H54 (cell line): ENCODE results near the gene RASD2.

Source experiments
- DNase-seq: peaks from one replicate; pipeline ENCODE4 v3.0.0; 2011; ENCODE audit warnings: low spot score, mixed read lengths; ENCODE audit not compliant: insufficient read length
- FAIRE-seq: peaks from 3 replicates; lab custom pipeline; 2011; peaks lifted over from hg19 to GRCh38; lab: Jason Lieb, UNC
- POLR2A ChIP-seq: IDR thresholded peaks from 2 replicates; pipeline ENCODE4 v1.6.1; 2011; ENCODE audit warnings: low read depth, mild to moderate bottlenecking, low read length

RASD2 gene

DNA sequence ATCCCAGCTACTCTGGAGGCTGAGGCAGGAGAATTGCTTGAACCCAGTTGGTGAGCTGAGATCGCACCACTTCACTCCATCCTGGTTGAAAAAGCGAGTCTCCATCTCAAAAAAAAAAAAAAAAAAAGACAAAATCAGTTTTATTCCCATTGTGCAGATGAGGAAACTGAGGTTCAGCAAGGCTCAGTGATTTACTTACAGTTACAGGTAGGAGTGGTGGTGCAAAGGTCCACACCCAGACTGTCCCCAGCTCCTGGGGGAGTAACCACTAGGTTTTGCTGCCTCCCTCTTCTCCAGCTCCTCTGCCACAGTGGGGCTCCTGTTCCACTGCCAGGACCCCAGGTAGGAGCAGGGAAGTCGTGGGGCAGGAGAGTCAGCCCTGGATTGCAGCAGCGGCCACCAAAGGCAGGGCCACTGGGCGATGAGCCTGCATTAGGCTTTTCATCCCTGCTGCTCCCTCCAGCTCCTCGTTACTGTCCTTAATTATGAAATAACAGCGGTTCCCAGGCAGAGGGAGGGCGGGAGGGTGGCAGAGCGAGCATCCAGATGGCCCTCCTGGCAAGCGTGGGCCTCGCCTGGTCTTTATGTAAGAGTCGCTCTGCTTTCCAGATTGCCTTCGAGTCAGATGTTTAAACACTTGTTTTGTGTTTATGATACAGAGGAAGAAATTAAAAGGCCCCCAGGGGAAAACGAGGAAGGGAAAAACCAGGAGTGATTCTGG lies 15.5 kb upstream of the RASD2 start:
- no peak for TF ChIP-seq POLR2A
- DNase-seq (no peak), FAIRE-seq (no peak)

DNA sequence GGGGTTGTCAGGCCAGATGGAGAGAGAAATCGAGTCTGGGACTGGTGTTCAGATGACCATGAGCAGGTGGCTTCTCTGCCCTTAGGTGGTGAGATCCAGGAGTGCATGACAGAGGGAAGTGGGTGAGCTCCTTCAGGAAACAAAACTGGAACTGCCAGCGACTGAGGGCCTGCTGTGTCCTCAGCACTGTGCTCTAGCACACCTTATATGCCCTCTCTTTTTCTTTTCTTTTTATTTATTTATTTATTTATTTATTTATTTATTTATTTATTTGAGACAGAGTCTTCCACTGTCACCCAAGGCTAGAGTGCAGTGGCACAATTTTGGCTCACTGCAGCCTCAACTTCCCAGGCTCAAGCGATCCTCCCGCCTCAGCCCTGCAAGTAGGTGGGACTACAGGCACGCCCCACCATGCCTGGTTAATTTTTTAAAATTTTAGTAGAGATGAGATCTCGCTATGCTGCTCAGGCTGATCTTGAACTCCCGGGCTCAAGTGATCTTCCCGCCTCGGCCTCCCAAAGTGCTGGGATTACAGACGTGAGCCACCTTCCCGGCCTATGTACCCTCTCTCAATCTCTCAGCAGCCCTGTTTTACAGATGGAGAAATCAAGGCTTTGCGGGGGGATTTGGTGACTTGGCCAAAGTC lies 14.8 kb upstream of the RASD2 start:
- DNase-seq (no peak), FAIRE-seq (no peak)
- no peak for TF ChIP-seq POLR2A

DNA sequence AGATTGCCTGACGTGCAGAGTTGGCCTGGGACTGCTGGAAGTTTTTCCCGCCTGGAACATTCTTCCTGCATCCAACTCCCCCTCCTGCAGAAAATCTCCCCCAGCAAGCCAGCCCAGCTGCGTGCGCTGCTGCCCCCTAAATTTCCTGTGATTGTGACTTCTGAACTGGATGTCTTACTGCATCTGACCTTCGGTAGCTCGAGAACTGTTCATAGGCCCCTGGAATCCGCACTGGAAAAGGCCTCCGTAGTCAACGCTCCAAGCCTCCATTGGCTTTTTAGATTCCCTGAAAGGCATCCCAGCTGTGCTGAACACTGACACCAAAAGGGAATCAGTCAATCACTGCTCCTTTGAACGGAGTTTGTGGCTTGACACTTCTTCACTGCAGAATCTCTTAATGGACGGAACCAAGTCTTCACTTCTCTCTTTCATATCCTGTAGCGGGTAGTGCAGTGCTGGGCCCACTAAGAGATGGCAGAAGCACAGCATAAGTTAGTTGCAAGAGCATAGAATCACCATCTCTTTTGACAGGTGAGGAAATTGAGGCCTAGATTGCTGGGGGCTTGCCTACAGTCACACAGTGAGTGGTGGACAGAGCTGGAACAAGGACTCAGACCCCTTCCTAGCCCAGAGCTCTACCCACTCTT lies 14.2 kb upstream of the RASD2 start:
- TF ChIP-seq POLR2A = no peak
- no peak for DNase-seq
- no peak for FAIRE-seq

DNA sequence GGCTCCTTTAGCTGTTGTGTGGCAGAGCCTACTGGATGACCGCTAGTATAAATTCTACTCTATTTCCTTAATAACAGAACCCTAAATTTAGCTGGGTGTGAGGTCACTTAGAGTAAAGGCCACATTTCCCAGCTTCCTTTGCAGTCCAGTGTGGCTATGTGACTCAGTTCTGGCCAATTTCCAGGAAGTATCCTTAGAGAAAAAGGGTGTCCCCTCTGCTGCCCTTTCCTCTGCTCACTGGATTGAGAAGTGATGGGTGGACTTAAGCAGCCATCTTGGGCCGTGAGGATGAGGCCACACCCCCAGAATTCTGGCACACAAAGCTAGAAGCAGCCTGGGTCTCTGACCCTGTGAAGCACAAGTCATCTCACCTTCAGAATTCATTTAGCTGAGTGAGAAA lies 11.7 kb upstream of the RASD2 start:
- no peak for TF ChIP-seq POLR2A
- FAIRE-seq (no peak), DNase-seq (no peak)

DNA sequence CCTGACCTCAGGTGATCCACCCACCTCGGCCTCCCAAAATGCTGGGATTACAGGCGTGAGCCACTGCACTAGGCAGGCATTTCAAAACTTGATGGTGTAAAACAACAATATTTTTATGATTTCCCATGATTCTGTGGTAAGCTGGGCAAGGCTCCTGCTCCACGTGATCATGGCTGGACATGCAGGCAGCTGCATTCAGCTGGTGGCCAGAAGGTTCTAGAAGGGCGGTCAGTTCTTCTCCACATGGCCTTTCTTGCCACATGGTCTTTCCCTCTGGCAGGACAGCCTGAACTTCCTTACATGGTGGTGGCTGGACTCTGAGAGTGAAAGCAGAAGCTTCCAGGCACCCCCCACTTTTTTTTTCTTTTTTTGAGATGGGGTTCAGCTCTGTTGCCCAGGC lies 9.9 kb upstream of the RASD2 start:
- DNase-seq = no peak
- no peak for FAIRE-seq
- no peak for TF ChIP-seq POLR2A

DNA sequence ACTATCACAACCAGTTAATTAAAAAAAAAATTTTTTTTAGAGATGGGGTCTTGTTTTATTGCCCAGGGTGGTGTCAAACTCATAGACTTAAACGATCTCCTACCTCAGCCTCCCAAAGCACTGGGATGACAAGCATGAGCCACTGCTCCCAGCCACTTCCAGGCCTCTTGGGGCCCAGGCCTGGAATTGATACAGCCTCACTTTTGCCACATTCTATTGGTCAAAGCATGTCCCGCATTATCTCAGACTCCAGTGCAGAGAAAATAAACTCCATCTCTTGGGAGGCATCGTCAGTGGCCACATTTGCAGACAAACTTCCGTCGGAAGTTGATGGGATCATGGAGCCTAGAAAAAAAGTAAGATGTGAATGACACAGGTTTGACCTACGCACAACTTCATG lies 9.4 kb upstream of the RASD2 start:
- FAIRE-seq (no peak), DNase-seq (no peak)
- TF ChIP-seq POLR2A = no peak

DNA sequence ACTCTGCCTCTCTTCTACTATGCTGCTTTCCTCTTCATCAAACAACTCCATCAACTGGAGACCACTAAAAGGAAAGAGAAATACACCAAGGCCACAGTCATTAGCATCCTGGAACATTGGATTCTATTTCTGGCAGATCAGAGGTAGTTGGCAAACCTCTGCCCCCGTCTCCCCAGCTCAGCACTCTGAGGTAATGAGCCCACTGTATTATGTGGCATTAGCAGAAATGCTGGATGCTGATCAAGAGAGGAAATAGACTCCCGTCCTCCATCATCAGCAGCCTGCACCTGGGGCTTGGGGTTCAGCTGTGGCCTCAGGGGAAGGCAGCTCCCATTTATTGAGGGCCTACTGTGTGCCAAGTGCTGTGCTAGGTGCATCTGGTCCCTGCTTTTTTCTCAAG lies 9.0 kb upstream of the RASD2 start:
- FAIRE-seq = no peak
- no peak for TF ChIP-seq POLR2A
- DNase-seq = no peak

DNA sequence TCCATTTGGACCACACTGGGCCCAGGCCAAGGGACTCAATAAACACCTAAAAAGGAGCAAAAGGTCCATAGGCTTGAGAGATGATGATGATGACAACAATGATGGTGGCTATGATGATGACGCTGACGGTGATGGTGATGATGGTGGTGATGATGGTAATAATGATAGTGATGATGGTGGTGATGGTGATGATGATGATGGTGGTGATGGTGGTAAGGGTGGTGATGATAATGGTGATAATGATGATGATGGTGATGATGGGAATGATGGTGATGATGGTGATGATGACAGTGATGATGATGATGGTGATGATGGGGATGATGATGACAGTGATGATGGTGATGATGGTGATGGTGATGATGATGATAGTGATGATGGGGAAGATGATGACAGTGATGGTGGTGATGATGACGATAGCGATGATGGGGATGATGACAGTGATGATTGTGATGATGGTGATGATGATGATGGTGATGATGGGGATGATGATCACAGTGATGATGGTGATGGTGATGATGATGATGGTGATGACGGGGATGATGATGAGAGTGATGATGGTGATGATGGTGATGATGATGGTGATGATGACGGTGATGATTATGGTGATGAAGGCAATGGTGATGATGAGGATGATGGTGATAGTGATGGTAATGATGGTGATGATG lies 7.1 kb upstream of the RASD2 start:
- no peak for FAIRE-seq
- TF ChIP-seq POLR2A = no peak

DNA sequence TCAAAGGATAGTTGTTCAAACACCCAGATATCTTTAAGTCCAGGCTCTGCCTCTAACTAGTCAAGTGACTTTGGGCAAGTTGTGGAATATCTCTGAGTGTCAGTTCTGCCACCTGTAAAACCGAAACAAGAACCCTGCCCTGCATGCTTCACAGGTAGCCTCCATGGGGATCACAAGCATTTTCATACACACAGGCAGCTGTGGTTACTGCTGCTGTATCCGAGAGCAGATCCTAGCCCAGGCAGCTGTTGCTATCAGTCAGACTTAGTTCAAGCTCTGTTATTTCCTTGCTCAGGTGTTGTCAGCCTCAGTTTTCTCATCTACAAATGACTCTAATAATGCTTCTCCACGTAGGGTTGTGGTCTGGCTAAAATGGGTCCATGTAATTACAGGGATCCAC lies 6.5 kb upstream of the RASD2 start:
- DNase-seq (no peak), FAIRE-seq (no peak)
- TF ChIP-seq POLR2A = no peak

More for the DNA sequence above, 7.1 kb upstream of the RASD2 start:
- no peak for DNase-seq

DNA sequence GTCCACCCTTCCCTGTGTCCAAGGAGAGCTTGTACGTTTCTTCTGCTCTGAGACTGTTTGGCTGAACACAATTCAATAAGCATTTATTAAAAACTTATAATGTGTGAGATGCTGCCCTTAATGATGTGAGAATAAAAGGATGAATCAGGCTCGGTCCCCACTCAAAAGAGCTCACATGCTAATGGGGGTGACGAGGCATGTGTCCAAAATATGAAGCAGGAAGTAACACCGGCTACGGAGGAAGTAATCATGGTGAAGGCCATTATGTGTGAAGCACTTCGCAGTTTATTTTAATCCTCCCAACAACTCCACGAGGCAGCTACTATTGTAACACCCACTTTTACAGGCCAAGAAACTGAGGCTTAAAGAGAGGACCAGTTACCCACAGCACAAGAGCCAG lies 3.4 kb upstream of the RASD2 start:
- FAIRE-seq = no peak
- TF ChIP-seq POLR2A = no peak
- no peak for DNase-seq

DNA sequence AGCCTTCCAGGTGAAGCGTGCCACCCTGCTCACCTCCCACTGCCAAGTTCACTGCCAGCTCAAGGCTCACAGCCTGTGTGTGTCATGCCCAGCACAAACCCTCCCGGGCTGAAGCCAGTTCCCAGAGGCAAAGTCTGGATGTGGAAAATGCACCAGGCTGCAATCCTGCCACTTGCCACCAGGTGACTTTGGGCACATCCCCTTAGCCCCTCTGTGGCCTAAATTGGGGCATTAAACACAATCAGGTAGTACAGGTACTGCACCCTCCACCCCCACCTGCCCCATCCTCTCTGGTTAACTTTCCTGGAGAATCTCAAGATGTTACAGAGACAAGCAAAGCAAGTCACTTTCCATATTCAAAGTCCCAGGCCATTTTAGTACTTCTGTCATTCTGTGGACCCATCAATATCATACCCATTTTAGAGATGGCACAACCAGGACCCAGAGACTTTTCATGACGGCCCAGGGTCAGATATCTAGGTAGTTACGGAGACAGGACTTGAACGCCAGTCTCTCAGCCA lies 1.8 kb upstream of the RASD2 start:
- FAIRE-seq (no peak), DNase-seq (peak; percentile 40)
- no peak for TF ChIP-seq POLR2A

DNA sequence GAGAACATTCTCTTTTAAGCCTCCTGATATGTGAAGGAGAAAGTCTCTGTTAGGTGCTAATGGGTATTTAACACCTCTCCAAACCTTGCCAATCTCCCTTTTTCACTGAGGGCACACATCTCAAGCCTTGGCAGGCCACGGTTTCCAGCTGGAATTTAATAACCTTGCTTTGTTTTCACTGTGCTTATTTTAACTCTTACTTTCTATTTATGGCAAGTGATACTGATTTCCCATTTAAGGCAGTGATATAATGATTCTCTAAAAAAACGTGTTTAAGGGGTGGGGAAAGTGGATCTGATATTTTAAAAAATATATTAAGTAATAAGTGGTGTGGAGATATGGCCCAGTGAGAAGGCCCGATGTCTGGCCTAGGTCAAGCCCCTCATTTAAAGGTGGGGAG lies 1.1 kb upstream of the RASD2 start:
- TF ChIP-seq POLR2A = no peak
- DNase-seq (no peak), FAIRE-seq (no peak)

DNA sequence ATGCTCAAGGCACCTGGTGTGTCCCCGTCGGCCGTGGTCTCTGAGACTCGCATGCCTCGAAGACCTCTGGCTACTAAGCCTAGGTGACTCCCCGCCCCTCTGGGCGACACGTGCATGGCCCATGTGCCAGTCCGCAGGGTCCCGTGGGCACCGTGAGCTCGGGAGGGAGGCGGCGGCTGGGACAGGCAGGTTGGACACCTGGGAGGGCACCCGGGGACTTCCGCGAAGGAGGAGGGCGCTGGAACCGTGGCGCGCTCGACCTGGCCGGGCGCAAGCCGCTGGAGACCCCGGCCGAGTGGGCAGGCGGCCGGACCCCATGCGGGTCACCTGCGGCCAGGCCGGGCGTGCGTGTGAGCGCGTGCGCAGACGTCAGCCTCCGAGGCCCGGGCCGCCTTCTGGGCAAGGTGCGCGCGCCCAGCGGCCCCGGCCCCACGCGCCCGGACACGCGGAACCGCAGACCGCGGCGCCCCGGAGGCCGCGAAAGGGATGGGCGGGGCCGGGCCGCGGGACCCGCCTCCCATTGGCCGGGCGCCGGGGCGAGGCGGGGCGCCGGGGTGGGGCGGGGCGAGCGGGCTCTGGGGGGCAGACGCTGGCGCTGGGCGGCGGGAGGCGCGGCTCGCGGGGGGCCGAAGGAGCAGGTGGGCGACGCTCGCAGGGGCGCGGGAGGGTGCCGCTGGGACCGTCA lies 579 bp upstream of the RASD2 start:
- DNase-seq (peak; percentile 41), FAIRE-seq (no peak)
- TF ChIP-seq POLR2A = no peak
